ENCODE data around the gene DNAJC13.

DNA sequence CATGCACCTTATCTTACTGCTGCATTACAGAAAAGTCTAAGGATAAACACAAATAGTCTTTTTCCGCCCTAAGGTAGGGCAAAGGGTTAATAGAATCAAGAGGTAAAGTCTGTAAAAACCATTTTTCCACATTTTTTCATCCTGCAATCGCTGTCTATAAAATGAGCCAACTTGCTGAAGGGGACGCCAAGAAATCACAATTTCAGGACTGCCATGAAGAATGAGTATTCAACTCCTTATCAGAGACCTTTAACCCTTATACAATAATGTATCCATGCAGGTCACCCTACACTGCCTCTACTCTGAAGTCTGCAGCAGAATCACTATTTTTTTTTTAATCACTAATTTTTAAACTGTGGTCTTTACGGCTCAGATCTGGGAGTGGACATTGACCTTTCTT, 1.1 kb upstream of the DNAJC13 start:
- TF ChIP-seq SP1 (CRISPR knock-in tag; conservative IDR thresholded peaks at IDR 0.05) = no peak
- no peak for TF ChIP-seq NR3C1 (CRISPR knock-in tag; conservative IDR thresholded peaks at IDR 0.05; ENCODE audit: low read depth)
- TF ChIP-seq PRRX2 (CRISPR knock-in tag; IDR thresholded peaks at IDR 0.05) = no peak
- TF ChIP-seq, protein P1, sequence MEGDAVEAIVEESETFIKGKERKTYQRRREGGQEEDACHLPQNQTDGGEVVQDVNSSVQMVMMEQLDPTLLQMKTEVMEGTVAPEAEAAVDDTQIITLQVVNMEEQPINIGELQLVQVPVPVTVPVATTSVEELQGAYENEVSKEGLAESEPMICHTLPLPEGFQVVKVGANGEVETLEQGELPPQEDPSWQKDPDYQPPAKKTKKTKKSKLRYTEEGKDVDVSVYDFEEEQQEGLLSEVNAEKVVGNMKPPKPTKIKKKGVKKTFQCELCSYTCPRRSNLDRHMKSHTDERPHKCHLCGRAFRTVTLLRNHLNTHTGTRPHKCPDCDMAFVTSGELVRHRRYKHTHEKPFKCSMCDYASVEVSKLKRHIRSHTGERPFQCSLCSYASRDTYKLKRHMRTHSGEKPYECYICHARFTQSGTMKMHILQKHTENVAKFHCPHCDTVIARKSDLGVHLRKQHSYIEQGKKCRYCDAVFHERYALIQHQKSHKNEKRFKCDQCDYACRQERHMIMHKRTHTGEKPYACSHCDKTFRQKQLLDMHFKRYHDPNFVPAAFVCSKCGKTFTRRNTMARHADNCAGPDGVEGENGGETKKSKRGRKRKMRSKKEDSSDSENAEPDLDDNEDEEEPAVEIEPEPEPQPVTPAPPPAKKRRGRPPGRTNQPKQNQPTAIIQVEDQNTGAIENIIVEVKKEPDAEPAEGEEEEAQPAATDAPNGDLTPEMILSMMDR (IDR thresholded peaks at IDR 0.05) = no peak
- TF ChIP-seq GABPB1 (CRISPR knock-in tag; IDR thresholded peaks at IDR 0.05) = no peak
- TF ChIP-seq ZNF416 (CRISPR knock-in tag; IDR thresholded peaks at IDR 0.05) = no peak
- no peak for TF ChIP-seq ATF2 (CRISPR knock-in tag; IDR thresholded peaks at IDR 0.05; ENCODE audit: borderline replicate concordance, low read depth)
- TF ChIP-seq EMX1 (CRISPR knock-in tag; IDR thresholded peaks at IDR 0.05) = no peak
- no peak for TF ChIP-seq ZNF121 (CRISPR knock-in tag; IDR thresholded peaks at IDR 0.05)
- TF ChIP-seq, protein P2, sequence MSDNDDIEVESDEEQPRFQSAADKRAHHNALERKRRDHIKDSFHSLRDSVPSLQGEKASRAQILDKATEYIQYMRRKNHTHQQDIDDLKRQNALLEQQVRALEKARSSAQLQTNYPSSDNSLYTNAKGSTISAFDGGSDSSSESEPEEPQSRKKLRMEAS (CRISPR knock-in tag; IDR thresholded peaks at IDR 0.05) = no peak
- no peak for TF ChIP-seq ZNF317 (CRISPR knock-in tag; IDR thresholded peaks at IDR 0.05; ENCODE audit: borderline replicate concordance, low read depth)
- TF ChIP-seq ZNF423 (CRISPR knock-in tag; IDR thresholded peaks at IDR 0.05) = no peak
- TF ChIP-seq TCF7 (CRISPR knock-in tag; IDR thresholded peaks at IDR 0.05; ENCODE audit: low read depth) = no peak
